LNCAP (cell line): ENCODE measurements around the gene PDCD2L.
A peak's percentile ranks its signal among the peaks of the same experiment; 100 is the strongest.

Experiments
- TF ChIP-seq, protein P1 (sequence below): fragments of 450-650 bp; IDR thresholded peaks from 2 replicates; pipeline ENCODE4 v1.5.1; 2017; ENCODE audit warnings: mild to moderate bottlenecking

Gene PDCD2L

DNA sequence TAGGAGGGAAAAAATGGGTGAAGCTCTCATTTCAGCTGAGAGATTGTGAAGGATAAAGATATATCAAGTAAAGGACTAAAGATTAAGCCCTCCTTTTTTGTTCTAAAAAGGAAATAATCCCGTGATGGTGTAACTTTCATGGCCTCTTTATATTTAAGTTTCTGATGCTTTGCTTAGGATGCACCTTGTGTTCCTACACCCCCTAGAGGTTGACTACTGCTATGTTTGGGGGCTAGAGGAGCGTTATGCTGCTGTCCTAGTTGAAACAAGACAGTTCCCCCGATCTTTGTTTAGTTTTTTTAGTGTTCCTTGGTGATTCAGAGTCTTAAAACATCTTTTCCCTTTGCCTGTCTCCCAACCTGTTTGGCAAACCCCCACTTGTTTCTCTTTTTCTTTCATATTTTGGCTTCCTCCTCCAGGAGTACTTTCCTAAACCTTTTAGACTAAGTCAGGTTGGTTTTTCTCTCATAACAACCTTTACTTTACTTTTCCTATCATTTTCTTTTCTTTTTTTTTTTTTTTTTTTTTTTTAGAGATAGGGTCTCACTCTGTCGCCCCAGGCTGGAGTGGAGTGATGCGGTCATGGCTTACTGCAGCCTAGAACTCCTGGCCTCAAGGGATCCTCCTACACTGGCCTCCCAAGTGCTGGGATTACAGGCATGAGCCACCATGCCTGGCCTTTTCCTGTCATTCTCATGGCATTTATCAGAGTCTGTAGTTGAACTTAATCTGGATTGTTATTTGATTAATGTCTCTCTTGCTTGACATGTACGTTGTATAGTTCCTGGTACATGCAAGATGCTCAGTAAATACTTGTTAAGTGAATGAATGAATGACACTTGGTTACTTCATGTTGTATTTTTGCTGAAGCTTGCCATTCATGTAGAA is 26.8 kb downstream of the PDCD2L start:
- TF ChIP-seq, protein P1, sequence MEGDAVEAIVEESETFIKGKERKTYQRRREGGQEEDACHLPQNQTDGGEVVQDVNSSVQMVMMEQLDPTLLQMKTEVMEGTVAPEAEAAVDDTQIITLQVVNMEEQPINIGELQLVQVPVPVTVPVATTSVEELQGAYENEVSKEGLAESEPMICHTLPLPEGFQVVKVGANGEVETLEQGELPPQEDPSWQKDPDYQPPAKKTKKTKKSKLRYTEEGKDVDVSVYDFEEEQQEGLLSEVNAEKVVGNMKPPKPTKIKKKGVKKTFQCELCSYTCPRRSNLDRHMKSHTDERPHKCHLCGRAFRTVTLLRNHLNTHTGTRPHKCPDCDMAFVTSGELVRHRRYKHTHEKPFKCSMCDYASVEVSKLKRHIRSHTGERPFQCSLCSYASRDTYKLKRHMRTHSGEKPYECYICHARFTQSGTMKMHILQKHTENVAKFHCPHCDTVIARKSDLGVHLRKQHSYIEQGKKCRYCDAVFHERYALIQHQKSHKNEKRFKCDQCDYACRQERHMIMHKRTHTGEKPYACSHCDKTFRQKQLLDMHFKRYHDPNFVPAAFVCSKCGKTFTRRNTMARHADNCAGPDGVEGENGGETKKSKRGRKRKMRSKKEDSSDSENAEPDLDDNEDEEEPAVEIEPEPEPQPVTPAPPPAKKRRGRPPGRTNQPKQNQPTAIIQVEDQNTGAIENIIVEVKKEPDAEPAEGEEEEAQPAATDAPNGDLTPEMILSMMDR, result peak; percentile 65

DNA sequence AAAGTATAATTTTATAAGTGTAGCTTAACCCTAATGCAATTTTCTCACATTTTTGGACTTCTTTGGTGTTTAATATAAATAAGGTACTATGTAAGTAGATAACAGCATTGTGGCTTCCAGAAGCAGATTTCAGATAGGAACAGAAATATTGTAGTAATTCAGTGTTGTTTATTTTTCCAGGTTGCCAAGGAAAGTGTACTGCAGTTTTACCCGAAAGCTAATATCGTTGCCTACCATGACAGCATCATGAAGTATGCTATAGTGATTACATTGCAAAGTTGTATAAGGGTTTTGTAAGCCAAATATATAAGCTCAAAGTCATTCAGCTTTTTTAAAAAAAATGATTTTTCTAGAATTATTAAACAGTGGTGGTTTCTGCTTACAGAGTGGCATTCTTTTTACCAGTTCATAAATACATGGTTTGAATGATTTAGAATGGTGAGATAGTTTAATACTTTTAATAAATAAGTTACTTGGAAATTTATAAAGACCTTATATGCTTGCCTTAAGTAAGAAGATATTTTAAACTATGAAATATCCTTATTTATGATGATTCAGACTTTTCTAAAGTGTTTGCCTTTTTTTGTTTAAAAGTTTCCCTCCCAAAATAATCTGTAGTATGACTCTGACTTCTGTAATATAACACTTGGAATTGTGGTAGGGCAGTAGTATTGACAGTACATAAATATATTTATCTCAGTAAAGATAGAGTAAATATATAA is 27.6 kb downstream of the PDCD2L start:
- TF ChIP-seq, protein P1, result no peak

DNA sequence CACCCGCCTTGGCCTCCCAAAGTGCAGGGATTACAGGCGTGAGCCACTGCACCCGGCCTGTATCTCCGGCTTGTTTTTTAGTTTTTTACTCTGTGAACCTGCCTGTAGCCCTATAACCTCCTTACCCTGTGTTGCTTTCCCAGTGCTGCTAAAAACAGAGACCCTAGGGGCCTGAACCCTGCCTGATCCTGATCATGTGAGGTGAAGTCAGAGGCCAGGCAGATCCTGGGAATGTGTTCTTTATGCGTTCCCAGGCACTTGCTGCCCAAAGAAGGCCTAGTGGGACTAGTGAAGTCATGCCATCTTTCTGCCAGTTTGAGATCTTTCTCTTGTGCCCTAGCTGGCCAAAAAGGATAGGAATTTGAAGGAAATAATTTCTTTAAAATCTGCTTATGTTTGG is 28.6 kb downstream of the PDCD2L start:
- TF ChIP-seq, protein P1, result no peak

DNA sequence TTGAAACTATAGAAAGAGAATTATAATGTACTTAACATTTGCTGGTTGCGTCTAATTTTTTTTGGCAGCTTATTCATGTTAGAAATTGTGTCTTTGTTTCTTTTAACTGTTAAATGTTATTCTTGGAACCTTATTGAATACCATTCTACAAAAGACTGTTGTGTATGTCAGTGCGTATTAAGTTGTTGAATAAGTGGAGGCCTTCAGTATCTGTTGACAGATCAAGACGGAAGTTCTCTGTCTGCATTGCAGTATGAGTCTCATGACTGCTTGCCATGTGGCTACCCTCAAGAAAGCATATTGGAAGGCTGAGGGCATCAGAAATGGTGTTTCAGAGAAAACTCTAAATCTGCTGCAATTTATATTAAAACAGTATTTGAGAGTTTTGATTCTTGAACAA is 32.5 kb downstream of the PDCD2L start:
- TF ChIP-seq, protein P1, result no peak

DNA sequence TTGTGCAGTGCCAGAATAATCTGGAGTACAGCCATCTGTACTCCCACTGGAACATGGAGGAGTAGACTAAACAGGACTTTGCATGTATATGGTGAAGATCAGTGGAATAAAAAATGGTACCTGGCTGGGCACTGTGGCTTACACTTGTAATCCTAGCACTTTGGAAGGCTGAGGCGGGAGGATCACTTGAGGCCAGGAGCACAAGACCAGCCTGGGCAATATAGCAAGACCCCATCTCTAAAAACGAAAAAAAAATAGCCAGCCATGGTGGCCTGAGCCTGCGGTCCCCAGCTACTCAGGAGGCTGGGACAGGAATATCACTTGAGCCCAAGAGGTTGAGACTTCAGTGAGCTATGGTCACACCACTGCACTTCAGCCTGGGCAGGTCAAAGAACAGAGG is 44.0 kb downstream of the PDCD2L start:
- TF ChIP-seq, protein P1, result no peak

DNA sequence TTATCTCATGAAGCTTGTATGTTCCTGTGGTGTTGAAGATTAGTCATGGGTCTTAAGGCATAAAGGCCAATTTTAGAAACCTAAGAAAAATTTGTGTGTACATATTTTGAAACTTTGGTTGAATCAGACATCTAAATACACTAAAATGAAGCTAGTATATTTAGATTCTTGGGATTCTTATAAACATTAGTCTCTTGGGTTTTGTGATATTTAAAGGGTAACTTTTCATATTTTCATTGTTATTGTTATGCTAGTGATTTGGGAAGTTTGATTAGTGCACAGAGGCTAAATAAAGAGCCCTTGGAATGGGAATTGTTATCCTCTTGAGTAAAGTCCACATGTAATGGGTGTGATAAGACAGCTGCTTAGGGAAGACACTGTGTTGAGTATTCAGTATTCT is 48.5 kb downstream of the PDCD2L start:
- TF ChIP-seq, protein P1, result no peak

DNA sequence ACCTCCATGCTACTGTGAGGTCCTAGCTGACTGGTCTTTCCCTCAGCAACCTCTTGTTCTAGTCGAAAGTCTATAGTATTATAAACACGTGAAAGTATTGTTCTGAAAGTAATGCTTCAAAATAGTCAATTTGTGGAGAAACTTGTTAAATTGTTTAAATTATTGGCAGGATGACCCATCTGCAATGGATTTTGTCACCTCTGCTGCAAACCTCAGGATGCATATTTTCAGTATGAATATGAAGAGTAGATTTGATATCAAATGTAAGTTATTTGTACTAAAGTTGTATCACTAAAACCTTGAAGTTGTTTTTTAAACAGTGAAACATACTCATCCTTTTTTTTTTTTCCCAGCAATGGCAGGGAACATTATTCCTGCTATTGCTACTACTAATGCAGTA is 49.9 kb downstream of the PDCD2L start:
- TF ChIP-seq, protein P1, result no peak
